ES-I3 (cell line): ENCODE data around the gene FABP2.
"Not testable (repeated sequence)": the region's sequence is repeated elsewhere in the genome, so short reads cannot be mapped to it uniquely, and the experiment has no call there.

Experiments
- H3K36me3 ChIP-seq: 2 replicates; pipeline ENCODE4 v1.6.1; 2013; ENCODE audit warnings: mild to moderate bottlenecking, low read length, control low read depth, moderate library complexity; ENCODE audit not compliant: insufficient read depth
- H3K4me1 ChIP-seq: 2 replicates; pipeline ENCODE4 v1.6.1; 2013; ENCODE audit warnings: mild to moderate bottlenecking, control low read depth, low read length; ENCODE audit not compliant: insufficient read depth
- H3K9ac ChIP-seq: 2 replicates; pipeline ENCODE4 v1.6.1; 2013; ENCODE audit warnings: low read depth, mild to moderate bottlenecking, low read length, moderate library complexity
- H3K9me3 ChIP-seq: 2 replicates; pipeline ENCODE4 v1.6.1; 2013; ENCODE audit warnings: mild to moderate bottlenecking, low read length, moderate library complexity; ENCODE audit not compliant: control insufficient read depth, insufficient read depth

FABP2 gene

GRCh38 chr4:119299741-119300100 is 22.2 kb downstream of the FABP2 start:
- H3K9me3 ChIP-seq = no peaks in the 10 kb centered on the region
- H3K36me3 ChIP-seq = no peaks in the 10 kb centered on the region
- peak overlapping the region; percentile 85 for H3K9ac ChIP-seq
- no peaks in the 10 kb centered on the region for H3K4me1 ChIP-seq

DNA sequence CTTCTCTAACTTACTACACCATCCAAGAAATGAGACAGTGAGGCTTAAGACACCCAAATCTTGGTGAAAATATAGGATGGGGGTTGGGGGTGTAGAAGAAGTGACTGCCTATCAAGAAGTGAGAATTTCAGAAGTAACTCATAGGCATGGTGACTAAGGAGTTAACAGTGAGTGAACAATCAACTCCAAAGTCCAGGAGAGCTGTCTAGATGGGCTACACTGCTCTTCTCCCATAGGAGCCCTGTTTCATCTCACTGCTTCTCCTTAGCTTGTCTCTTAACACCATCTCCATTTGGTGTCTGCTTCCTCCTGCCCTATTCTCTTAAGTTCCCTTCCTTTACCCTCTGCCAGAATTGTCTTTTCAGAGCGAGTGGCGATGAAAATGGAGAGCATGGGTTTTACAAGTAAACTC is 22.7 kb downstream of the FABP2 start:
- no peaks in the 10 kb centered on the region for H3K9me3 ChIP-seq
- H3K4me1 ChIP-seq = no peaks in the 10 kb centered on the region
- no peaks in the 10 kb centered on the region for H3K36me3 ChIP-seq
- peak overlapping the region; percentile 85 for H3K9ac ChIP-seq

DNA sequence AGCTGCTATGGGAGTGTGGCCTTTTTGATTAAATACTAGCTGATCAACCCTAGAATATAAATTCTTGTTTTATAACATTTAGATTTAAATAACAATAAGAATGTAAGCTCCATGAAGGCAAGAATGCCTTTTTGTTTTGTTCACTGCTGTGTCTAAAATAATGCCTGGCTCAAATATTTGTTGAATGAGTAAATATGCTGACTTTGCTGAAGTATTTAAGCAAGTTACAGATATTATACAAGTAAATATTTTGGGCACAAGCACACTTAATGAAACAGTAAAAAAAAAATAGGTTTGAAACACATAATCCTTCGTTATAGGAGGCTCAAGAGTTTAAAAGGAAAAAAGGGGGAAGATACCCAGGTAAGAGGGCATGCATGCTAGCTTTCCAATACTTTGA is 24.1 kb downstream of the FABP2 start:
- H3K9me3 ChIP-seq = no peaks in the 10 kb centered on the region
- H3K36me3 ChIP-seq = no peaks in the 10 kb centered on the region
- no peak overlapping the region for H3K9ac ChIP-seq
- no peaks in the 10 kb centered on the region for H3K4me1 ChIP-seq

DNA sequence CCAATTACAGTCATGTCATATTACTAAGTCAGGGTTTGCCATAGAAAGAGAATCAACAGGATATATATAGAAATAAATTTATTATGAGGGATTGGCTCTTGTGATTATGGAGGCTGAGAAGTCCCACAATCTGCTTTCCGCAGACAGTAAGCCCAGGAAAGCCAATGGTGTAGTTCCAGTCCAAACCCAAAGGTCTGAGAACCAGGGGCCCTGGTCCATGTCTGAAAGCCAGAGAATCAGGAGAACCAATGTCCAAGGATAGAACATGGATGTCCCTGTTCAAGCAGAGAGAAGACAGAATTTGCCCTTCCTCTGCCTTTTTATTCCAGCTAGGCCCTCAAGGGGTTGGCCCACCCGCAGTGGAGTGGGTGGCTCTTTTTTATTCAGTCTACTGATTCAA is 25.6 kb downstream of the FABP2 start:
- no peaks in the 10 kb centered on the region for H3K4me1 ChIP-seq
- H3K9me3 ChIP-seq = no peaks in the 10 kb centered on the region
- no peak overlapping the region for H3K9ac ChIP-seq
- H3K36me3 ChIP-seq = no peaks in the 10 kb centered on the region

GRCh38 chr4:119290598-119290997 is 31.3 kb downstream of the FABP2 start:
- H3K9ac ChIP-seq = no peak overlapping the region
- no peaks in the 10 kb centered on the region for H3K4me1 ChIP-seq
- H3K36me3 ChIP-seq = no peaks in the 10 kb centered on the region; the same call in 1 of the 2 replicates
- H3K9me3 ChIP-seq = no peaks in the 10 kb centered on the region

DNA sequence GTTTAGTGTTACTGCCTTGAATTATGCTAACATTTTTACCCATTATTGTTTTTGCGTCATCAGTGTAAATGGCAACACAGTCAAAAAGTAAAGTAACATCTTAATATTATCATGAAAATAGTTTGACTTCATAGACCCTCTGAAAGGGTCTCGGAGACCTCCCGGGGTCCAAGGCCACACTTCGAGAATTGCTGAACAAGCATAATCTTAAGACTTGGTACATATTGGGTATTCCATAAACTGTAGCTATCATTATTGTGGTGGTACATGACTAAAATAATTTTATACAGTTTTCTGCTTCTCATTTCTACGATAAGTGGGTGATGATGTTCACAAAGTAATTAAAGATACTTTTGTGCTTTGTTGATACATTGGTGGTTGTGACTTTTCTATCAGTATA is 32.6 kb downstream of the FABP2 start:
- no peak overlapping the region for H3K9ac ChIP-seq
- no peaks in the 10 kb centered on the region; the same call in 1 of the 2 replicates for H3K36me3 ChIP-seq
- no peaks in the 10 kb centered on the region for H3K9me3 ChIP-seq
- H3K4me1 ChIP-seq = no peaks in the 10 kb centered on the region

GRCh38 chr4:119286377-119287002 is 35.4 kb downstream of the FABP2 start:
- no peaks in the 10 kb centered on the region for H3K4me1 ChIP-seq
- H3K9me3 ChIP-seq = no peaks in the 10 kb centered on the region
- H3K36me3 ChIP-seq = no peaks in the 10 kb centered on the region; the same call in 1 of the 2 replicates
- no peak overlapping the region for H3K9ac ChIP-seq

DNA sequence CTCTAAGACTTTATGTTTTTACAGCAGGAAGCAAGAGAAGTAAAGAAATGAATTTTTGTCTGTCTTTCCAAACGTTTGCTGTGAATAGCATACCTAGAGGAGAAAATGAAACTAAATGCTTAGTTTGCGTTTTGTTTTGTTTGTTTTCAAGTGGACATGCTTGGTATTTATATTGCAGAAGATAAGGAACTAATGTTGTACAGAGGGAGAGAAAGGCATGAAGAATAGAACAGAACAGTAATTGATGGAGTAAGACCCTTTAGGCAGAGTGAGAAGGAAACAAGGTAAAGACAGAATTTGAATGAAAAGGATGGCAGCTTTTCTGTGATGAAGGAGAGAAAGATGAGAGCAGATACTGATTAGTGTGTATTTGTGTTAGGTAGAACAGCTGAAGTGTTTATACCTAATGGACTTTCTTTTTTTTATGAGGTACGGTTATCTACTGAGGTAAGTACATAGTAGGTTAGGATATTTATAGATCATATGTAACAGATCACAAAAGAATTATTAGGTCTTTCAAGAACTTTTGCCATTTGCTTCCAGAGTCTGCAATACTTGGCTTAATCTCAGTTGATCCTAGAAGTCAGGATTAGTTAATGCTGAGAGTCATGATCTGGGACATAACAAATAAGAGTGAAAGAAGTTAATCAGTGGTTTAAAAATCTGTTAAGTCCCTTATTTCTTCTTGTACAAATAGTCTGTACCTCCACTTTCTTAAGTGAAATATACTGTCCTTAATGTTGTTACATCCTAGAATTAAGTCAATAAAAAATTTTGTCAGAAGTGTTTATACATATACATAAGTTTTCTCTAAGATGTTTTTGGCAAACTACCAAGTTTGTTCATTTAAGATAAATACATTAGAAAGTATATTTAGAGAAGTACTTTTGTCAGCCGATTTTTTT is 36.8 kb downstream of the FABP2 start:
- no peaks in the 10 kb centered on the region for H3K9me3 ChIP-seq
- H3K36me3 ChIP-seq = no peaks in the 10 kb centered on the region; the same call in none of the 2 replicates
- peaks cover 8% of the 10 kb centered on the region for H3K4me1 ChIP-seq
- H3K9ac ChIP-seq = no peak overlapping the region

GRCh38 chr4:119281393-119281792 is 40.5 kb downstream of the FABP2 start:
- H3K4me1 ChIP-seq = peaks cover 9% of the 10 kb centered on the region
- H3K9me3 ChIP-seq = no peaks in the 10 kb centered on the region
- H3K36me3 ChIP-seq = no peaks in the 10 kb centered on the region; the same call in 1 of the 2 replicates
- H3K9ac ChIP-seq = no peak overlapping the region

GRCh38 chr4:119279945-119280344 is 42.0 kb downstream of the FABP2 start:
- peak overlapping the region; percentile 68 for H3K9ac ChIP-seq

DNA sequence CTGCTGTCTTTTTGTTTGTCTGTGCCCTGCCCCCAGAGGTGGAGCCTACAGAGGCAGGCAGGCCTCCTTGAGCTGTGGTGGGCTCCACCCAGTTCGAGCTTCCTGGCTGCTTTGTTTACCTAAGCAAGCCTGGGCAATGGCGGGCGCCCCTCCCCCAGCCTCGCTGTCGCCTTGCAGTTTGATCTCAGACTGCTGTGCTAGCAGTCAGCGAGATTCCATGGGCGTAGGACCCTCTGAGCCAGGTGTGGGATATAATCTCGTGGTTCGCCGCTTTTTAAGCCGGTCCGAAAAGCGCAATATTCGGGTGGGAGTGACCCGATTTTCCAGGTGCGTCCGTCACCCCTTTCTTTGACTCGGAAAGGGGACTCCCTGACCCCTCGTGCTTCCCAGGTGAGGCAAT is 42.4 kb downstream of the FABP2 start:
- H3K36me3 ChIP-seq, H3K9me3 ChIP-seq, H3K4me1 ChIP-seq: not testable (repeated sequence)
- peak overlapping the region; percentile 68 for H3K9ac ChIP-seq

More at GRCh38 chr4:119279945-119280344, 42.0 kb downstream of the FABP2 start:
- not testable (repeated sequence) for H3K36me3 ChIP-seq, H3K4me1 ChIP-seq, H3K9me3 ChIP-seq

GRCh38 chr4:119271361-119272085 is 50.4 kb downstream of the FABP2 start:
- Histone ChIP-seq H3K36me3 (peaks cover 9% of the 10 kb centered on the region; the same call in 1 of the 2 replicates), H3K9me3 (no peaks in the 10 kb centered on the region), H3K4me1 (no peaks in the 10 kb centered on the region), H3K9ac (no peak overlapping the region)

GRCh38 chr4:119268466-119268865 is 53.5 kb downstream of the FABP2 start:
- peaks cover 9% of the 10 kb centered on the region; the same call in 1 of the 2 replicates for H3K36me3 ChIP-seq
- H3K9me3 ChIP-seq = no peaks in the 10 kb centered on the region
- no peaks in the 10 kb centered on the region for H3K4me1 ChIP-seq
- H3K9ac ChIP-seq = no peak overlapping the region
